ENCODE data around the gene ITPK1.

- TF ChIP-seq CTCF (IDR thresholded peaks at IDR 0.05) (no peak), POLR2AphosphoS5 (IDR thresholded peaks at IDR 0.05; ENCODE audit: low read depth, low read length) (no peak)
These were observed 176.6 kb downstream of the ITPK1 start for GRCh38 chr14:92938890-92939671.

Measured in Panc1 (cell line).